Esophagus squamous epithelium (tissue), 5 donors: ENCODE measurements around the gene PLPP4. TPM values are rescaled to one million over a fixed set of nuclear protein-coding genes. Genes with fewer than 3 reads are reported as not detected.

Source experiments
- DNase-seq: peaks from one replicate; lab custom pipeline; 2025; lab: John Stamatoyannopoulos, UW
- H3K27ac ChIP-seq, 4 donors: fragments of 200-600 bp; sonication (generic); one replicate each; pipeline ENCODE4 v1.5.1; 2016 to 2019; ENCODE audit warnings: mild to moderate bottlenecking in 1 of 4
- H3K27me3 ChIP-seq, 4 donors: fragments of 200-600 bp; sonication (generic); 1 replicate in 3 of 4; 2 replicates in 1 of 4; pipeline versions ENCODE4 v1.5.1 to v1.6.0; 2017 to 2021; ENCODE audit warnings: antibody characterized with exemption in 1 of 4
- H3K36me3 ChIP-seq, 3 donors: fragments of 200-600 bp; sonication (generic); one replicate each; pipeline ENCODE4 v1.5.1; 2016 to 2019
- H3K4me1 ChIP-seq, 3 donors: fragments of 200-600 bp; sonication (generic); one replicate each; pipeline ENCODE4 v1.5.1; 2017 to 2019
- H3K4me3 ChIP-seq, 4 donors: fragments of 200-600 bp; sonication (generic); 1 replicate in 3 of 4; 2 replicates in 1 of 4; pipeline ENCODE4 v1.5.1; 2016 to 2019; ENCODE audit warnings: mild to moderate bottlenecking in 2 of 4, moderate library complexity in 1 of 4
- H3K9me3 ChIP-seq, 3 donors: fragments of 200-600 bp; sonication (generic); one replicate each; pipeline ENCODE4 v1.5.1; 2016 to 2019
- CTCF ChIP-seq, 6 experiments: fragments of 450-650 bp in 4 of 6; fragments of 200-600 bp in 2 of 6; sonication (generic) in 2 of 6; IDR thresholded peaks; one replicate each; pipeline ENCODE4 v1.5.1; 2016 to 2019; ENCODE audit warnings: antibody characterized with exemption in 6 of 6, mild to moderate bottlenecking in 4 of 6, moderate library complexity in 4 of 6
- POLR2A ChIP-seq, 4 donors: fragments of 450-650 bp; IDR thresholded peaks; one replicate each; pipeline ENCODE4 v1.6.1; 2017; ENCODE audit warnings: antibody characterized with exemption in 4 of 4, mild to moderate bottlenecking in 4 of 4, moderate library complexity in 3 of 4
- WGBS, 2 donors: methylation state at CpG; one replicate each; pipeline ENCODE4 v1.1.5; 2018; 5-methylcytosine and 5-hydroxymethylcytosine counted together
- intact Hi-C: fragments of 100-400 bp; cut with DNase I; formaldehyde crosslinking; loops from one replicate; pipeline ENCODE4 v1.15.0; 2022
- total RNA-seq, 4 donors: library from RNA; depleted of rRNA; stranded (reverse); fragments of >200 nt; gene quantifications; one replicate each; pipeline ENCODE4 v1.1.0, GENCODE V29; 2016
- donor health status: DM: yes; HTN: yes; CAD: no.

Gene PLPP4
- total RNA-seq, 4 donors from 2014 or later, result 0.38 to 0.49 TPM; not detected in 2

GRCh38 chr10:120477743-120478141 is 20.7 kb downstream of the PLPP4 start:
- H3K4me3 ChIP-seq, result no peak overlapping the region
- DNase-seq, result no peak
- H3K4me1 ChIP-seq, result peaks cover 0 to 3% (median 0%) of the 10 kb centered on the region in 3 donors
- 58 to 90% methylated on average over 1 to 2 of the region's 3 CpGs for WGBS, 2 donors
- TF ChIP-seq CTCF (IDR thresholded peaks at IDR 0.05), result no peak
- TF ChIP-seq POLR2A (IDR thresholded peaks at IDR 0.05), result no peak
- H3K9me3 ChIP-seq, result no peaks in the 10 kb centered on the region
- no peaks in the 10 kb centered on the region for H3K36me3 ChIP-seq
- H3K27me3 ChIP-seq, result no peaks in the 10 kb centered on the region
- H3K27ac ChIP-seq, result no peak overlapping the region
- intact Hi-C loops, result no loop called here

- Histone ChIP-seq H3K4me3 (no peak overlapping the region), H3K27ac (no peak overlapping the region), H3K36me3 (no peaks in the 10 kb centered on the region), H3K9me3 (no peaks in the 10 kb centered on the region), H3K4me1 (peaks cover 0 to 3% (median 0%) of the 10 kb centered on the region in 3 donors), H3K27me3 (no peaks in the 10 kb centered on the region)
- TF ChIP-seq CTCF (IDR thresholded peaks at IDR 0.05) (no peak), POLR2A (IDR thresholded peaks at IDR 0.05) (no peak)
- DNase-seq, result no peak
- intact Hi-C loops, result no loop called here
Measured at GRCh38 chr10:120478386-120478785, 21.4 kb downstream of the PLPP4 start.

- H3K36me3 ChIP-seq, result no peaks in the 10 kb centered on the region
- H3K27ac ChIP-seq, result no peak overlapping the region
- TF ChIP-seq POLR2A (IDR thresholded peaks at IDR 0.05), result no peak
- TF ChIP-seq CTCF (IDR thresholded peaks at IDR 0.05), result no peak
- H3K4me1 ChIP-seq, result peaks cover 0 to 3% (median 0%) of the 10 kb centered on the region in 3 donors
- H3K9me3 ChIP-seq, result no peaks in the 10 kb centered on the region
- intact Hi-C loops, result no loop called here
- H3K27me3 ChIP-seq, result no peaks in the 10 kb centered on the region
- no peak overlapping the region for H3K4me3 ChIP-seq
- 77 to 90% methylated on average over 4 of the region's 4 CpGs for WGBS, 2 donors
- DNase-seq, result no peak
Measured at GRCh38 chr10:120479506-120479905, 22.5 kb downstream of the PLPP4 start.

GRCh38 chr10:120480065-120480600 is 23.1 kb downstream of the PLPP4 start:
- no peak for TF ChIP-seq POLR2A (IDR thresholded peaks at IDR 0.05)
- TF ChIP-seq CTCF (IDR thresholded peaks at IDR 0.05), result no peak
- no peaks in the 10 kb centered on the region for H3K9me3 ChIP-seq
- intact Hi-C loops, result no loop called here
- no peaks in the 10 kb centered on the region for H3K36me3 ChIP-seq
- H3K27me3 ChIP-seq, result no peaks in the 10 kb centered on the region
- 60 to 64% methylated on average over 4 of the region's 4 CpGs for WGBS, 2 donors
- DNase-seq, result no peak
- H3K4me3 ChIP-seq, result no peak overlapping the region
- peaks cover 0 to 3% (median 0%) of the 10 kb centered on the region in 3 donors for H3K4me1 ChIP-seq
- H3K27ac ChIP-seq, result no peak overlapping the region

- Histone ChIP-seq H3K4me1 (peaks cover 0 to 3% (median 0%) of the 10 kb centered on the region in 3 donors), H3K9me3 (no peaks in the 10 kb centered on the region), H3K27ac (no peak overlapping the region), H3K27me3 (no peaks in the 10 kb centered on the region), H3K4me3 (no peak overlapping the region), H3K36me3 (no peaks in the 10 kb centered on the region)
- WGBS, 2 donors, result 57% methylated on average over 1 of the region's 1 CpG; no CpG with 5 or more reads in 1 of the 2 donors
- no peak for DNase-seq
- TF ChIP-seq CTCF (IDR thresholded peaks at IDR 0.05) (no peak), POLR2A (IDR thresholded peaks at IDR 0.05) (no peak)
- intact Hi-C loops, result no loop called here
Measured at GRCh38 chr10:120480848-120481247, 23.8 kb downstream of the PLPP4 start.
